Measurements from ENCODE around the gene MCUR1.
"Not testable (repeated sequence)": the region's sequence is repeated elsewhere in the genome, so short reads cannot be mapped to it uniquely, and the experiment has no call there.

MCUR1 gene

GRCh38 chr6:13847326-13848050 lies 33.1 kb upstream of the MCUR1 start:
- H3K27me3 ChIP-seq (ENCODE audit: insufficient read depth, low read length): no peaks in the 10 kb centered on the region
- H3K9me3 ChIP-seq (ENCODE audit: insufficient read depth, low read depth, low read length): no peaks in the 10 kb centered on the region
- peak overlapping the region; percentile 17 for H3K4me3 ChIP-seq (ENCODE audit: low read length)
- no peaks in the 10 kb centered on the region for H3K36me3 ChIP-seq (ENCODE audit: insufficient read depth, low read length)
- 79% methylated on average over 11 of the region's 11 CpGs for WGBS
- H3K4me1 ChIP-seq (ENCODE audit: insufficient read depth, low read length): peaks cover 20% of the 10 kb centered on the region
- peak overlapping the region; percentile 55; the same call in 1 of the 2 replicates for H3K27ac ChIP-seq (ENCODE audit: low read depth, low read length)
- H3K9ac ChIP-seq (ENCODE audit: low read depth, low read length): no peak overlapping the region

DNA sequence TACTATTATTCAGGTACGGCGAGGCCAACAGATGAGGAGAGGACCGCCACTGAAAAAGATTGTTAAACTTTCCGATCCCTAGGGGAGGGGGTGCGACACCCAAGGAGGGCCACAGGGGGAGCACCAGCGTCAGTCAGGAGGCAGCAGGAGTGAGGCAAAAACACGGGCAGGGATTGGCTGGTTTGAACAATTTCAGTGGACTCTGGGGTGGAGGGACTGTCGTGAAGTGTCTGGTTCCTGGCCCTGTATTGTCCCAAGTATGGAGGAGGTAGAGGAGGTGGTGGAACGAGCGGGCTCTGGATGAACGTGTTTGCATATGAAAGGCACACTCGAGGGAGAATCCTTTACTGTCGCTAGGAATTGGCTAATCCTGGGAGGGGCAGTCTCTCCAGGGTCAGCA lies 32.5 kb upstream of the MCUR1 start:
- Histone ChIP-seq H3K4me1 (ENCODE audit: insufficient read depth, low read length) (peaks cover 22% of the 10 kb centered on the region), H3K27me3 (ENCODE audit: insufficient read depth, low read length) (no peaks in the 10 kb centered on the region), H3K9ac (ENCODE audit: low read depth, low read length) (no peak overlapping the region), H3K4me3 (ENCODE audit: low read length) (peak overlapping the region; percentile 17), H3K36me3 (ENCODE audit: insufficient read depth, low read length) (no peaks in the 10 kb centered on the region), H3K9me3 (ENCODE audit: insufficient read depth, low read depth, low read length) (no peaks in the 10 kb centered on the region), H3K27ac (ENCODE audit: low read depth, low read length) (peak overlapping the region; percentile 55; the same call in 1 of the 2 replicates)
- WGBS: 34% methylated on average over 13 of the region's 13 CpGs

- H3K4me1 ChIP-seq (ENCODE audit: insufficient read depth, low read length): peaks cover 10% of the 10 kb centered on the region; the same call in 1 of the 2 replicates
- WGBS: 84% methylated on average over 5 of the region's 5 CpGs
- no peak overlapping the region for H3K4me3 ChIP-seq (ENCODE audit: low read length)
- no peaks in the 10 kb centered on the region for H3K9me3 ChIP-seq (ENCODE audit: insufficient read depth, low read depth, low read length)
- H3K27me3 ChIP-seq (ENCODE audit: insufficient read depth, low read length): no peaks in the 10 kb centered on the region
- no peaks in the 10 kb centered on the region for H3K36me3 ChIP-seq (ENCODE audit: insufficient read depth, low read length)
- no peak overlapping the region for H3K9ac ChIP-seq (ENCODE audit: low read depth, low read length)
- no peak overlapping the region for H3K27ac ChIP-seq (ENCODE audit: low read depth, low read length)
Measured at GRCh38 chr6:13841936-13842335, 27.6 kb upstream of the MCUR1 start.

DNA sequence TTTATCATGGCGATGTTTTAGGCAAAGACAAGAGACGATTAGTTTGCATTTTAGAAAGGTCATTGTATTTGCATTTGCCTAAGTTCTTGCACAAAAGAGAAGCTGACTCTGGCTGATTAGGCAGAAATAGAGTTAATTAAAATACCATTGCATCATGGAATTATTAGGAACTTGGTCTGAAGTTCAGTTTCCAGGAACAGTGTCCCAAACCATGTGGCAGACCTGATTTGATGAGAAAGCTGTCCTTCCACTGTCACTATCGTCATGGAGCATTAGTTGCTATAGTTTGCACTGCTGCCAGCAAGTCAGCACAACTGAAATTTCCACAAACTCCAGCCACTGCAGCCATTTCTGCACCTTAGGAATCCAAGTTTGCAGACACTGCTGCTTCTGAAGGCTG lies 24.3 kb upstream of the MCUR1 start:
- 92% methylated on average over 3 of the region's 3 CpGs for WGBS
- H3K4me3 ChIP-seq (ENCODE audit: low read length): no peak overlapping the region

DNA sequence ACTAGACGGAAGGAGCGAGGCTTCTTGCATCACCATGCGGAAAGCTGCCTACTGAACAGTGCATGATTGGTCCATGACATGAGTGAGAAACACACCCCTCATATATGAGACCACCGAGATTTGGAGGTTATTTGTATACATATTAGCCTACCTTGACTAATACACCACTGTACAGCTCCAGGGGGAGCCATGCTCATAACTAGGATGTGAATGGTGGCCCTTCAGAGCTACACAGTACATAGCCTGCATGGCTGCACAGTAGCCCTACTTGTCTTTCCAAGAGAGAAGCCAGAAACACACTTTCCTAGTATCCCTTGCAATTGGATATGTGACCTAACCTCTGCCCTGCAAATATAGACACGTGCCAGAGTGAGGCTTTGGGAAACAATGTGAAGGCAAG lies 21.8 kb upstream of the MCUR1 start:
- Histone ChIP-seq H3K27me3 (ENCODE audit: insufficient read depth, low read length) (no peaks in the 10 kb centered on the region), H3K36me3 (ENCODE audit: insufficient read depth, low read length) (no peaks in the 10 kb centered on the region), H3K9me3 (ENCODE audit: insufficient read depth, low read depth, low read length) (no peaks in the 10 kb centered on the region), H3K4me1 (ENCODE audit: insufficient read depth, low read length) (no peaks in the 10 kb centered on the region), H3K27ac (ENCODE audit: low read depth, low read length) (no peak overlapping the region), H3K4me3 (ENCODE audit: low read length) (no peak overlapping the region), H3K9ac (ENCODE audit: low read depth, low read length) (no peak overlapping the region)
- 91% methylated on average over 5 of the region's 5 CpGs for WGBS

More for the DNA sequence above, 24.3 kb upstream of the MCUR1 start:
- no peaks in the 10 kb centered on the region for H3K36me3 ChIP-seq (ENCODE audit: insufficient read depth, low read length)
- no peak overlapping the region for H3K9ac ChIP-seq (ENCODE audit: low read depth, low read length)
- no peaks in the 10 kb centered on the region for H3K27me3 ChIP-seq (ENCODE audit: insufficient read depth, low read length)
- no peaks in the 10 kb centered on the region for H3K9me3 ChIP-seq (ENCODE audit: insufficient read depth, low read depth, low read length)
- 0 out of 2 replicates have a peak, but pooled peaks cover 9% of the 10 kb centered on the region for H3K4me1 ChIP-seq (ENCODE audit: insufficient read depth, low read length)
- H3K27ac ChIP-seq (ENCODE audit: low read depth, low read length): no peak overlapping the region

DNA sequence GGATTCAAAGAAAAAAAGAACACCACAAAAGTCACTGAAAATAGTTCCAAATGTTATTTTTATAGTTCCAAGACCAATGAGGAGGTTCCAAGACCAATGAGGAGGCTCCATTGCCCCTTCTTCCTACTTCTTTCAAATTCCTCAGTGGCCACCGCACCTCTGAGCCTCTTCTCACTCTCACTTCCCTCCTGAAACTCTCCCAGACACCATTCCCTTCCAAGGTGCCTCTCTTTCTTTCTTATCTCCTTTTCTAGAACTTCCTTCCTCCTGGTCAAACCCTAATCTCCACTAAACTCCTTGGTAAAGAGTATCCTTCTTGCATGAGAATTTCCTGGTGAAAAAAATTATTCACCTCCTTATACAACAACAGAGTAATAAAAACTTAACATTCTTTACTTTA lies 20.4 kb upstream of the MCUR1 start:
- no peak overlapping the region for H3K9ac ChIP-seq (ENCODE audit: low read depth, low read length)
- H3K27ac ChIP-seq (ENCODE audit: low read depth, low read length): no peak overlapping the region
- H3K36me3 ChIP-seq (ENCODE audit: insufficient read depth, low read length): no peaks in the 10 kb centered on the region
- H3K27me3 ChIP-seq (ENCODE audit: insufficient read depth, low read length): no peaks in the 10 kb centered on the region
- no peaks in the 10 kb centered on the region; the same call in 1 of the 2 replicates for H3K9me3 ChIP-seq (ENCODE audit: insufficient read depth, low read depth, low read length)
- WGBS: 85% methylated on average over 1 of the region's 1 CpG
- H3K4me3 ChIP-seq (ENCODE audit: low read length): no peak overlapping the region
- H3K4me1 ChIP-seq (ENCODE audit: insufficient read depth, low read length): no peaks in the 10 kb centered on the region

DNA sequence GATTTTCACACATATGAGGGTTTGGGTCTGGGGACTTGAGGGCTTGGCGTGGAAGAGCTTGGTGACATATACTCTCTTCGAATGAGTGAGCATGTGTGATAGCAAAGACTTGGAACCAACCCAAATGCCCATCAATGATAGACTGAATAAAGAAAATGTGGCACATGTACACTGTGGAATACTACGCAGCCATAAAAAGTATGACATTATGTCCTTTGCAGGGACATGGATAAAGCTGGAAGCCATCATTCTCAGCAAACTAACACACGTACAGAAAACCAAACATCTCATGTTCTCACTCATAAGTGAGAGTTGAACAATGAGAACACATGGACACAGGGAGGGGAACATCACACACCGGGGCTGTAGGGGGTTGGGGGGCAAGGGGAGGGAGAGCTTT lies 19.7 kb upstream of the MCUR1 start:
- WGBS: 85% methylated on average over 4 of the region's 5 CpGs
- not testable (repeated sequence) for H3K9me3 ChIP-seq (ENCODE audit: insufficient read depth, low read depth, low read length)

GRCh38 chr6:13832778-13833177 lies 18.4 kb upstream of the MCUR1 start:
- Histone ChIP-seq H3K4me3 (ENCODE audit: low read length) (no peak overlapping the region), H3K9ac (ENCODE audit: low read depth, low read length) (no peak overlapping the region), H3K27me3 (ENCODE audit: insufficient read depth, low read length) (no peaks in the 10 kb centered on the region), H3K27ac (ENCODE audit: low read depth, low read length) (no peak overlapping the region), H3K9me3 (ENCODE audit: insufficient read depth, low read depth, low read length) (peaks cover 2% of the 10 kb centered on the region), H3K4me1 (ENCODE audit: insufficient read depth, low read length) (no peaks in the 10 kb centered on the region), H3K36me3 (ENCODE audit: insufficient read depth, low read length) (no peaks in the 10 kb centered on the region)
- 88% methylated on average over 1 of the region's 1 CpG for WGBS

More for the DNA sequence above, 19.7 kb upstream of the MCUR1 start:
- not testable (repeated sequence) for H3K36me3 ChIP-seq (ENCODE audit: insufficient read depth, low read length); H3K4me3 ChIP-seq (ENCODE audit: low read length); H3K27me3 ChIP-seq (ENCODE audit: insufficient read depth, low read length); H3K4me1 ChIP-seq (ENCODE audit: insufficient read depth, low read length); H3K27ac ChIP-seq (ENCODE audit: low read depth, low read length); H3K9ac ChIP-seq (ENCODE audit: low read depth, low read length)

DNA sequence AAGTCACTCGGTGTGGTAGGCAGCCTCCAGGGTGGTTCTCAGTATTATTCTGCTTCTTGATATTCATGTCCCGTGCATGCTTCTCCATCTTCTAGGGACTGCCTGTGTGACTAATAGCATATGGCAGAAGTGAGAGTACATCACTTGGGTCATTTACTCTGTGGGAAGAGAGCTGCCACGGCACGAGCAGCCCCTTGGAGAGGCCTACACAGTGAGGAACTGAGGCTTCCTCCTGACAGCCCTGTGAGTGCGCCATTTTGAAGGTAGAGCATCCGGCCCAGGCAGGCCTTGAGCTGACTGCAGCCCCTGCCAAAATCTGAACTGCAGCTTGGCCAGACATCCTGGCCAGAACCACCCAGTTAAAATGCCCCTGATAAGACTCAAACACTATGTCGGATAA lies 17.3 kb upstream of the MCUR1 start:
- H3K4me1 ChIP-seq (ENCODE audit: insufficient read depth, low read length): no peaks in the 10 kb centered on the region
- no peaks in the 10 kb centered on the region for H3K36me3 ChIP-seq (ENCODE audit: insufficient read depth, low read length)
- H3K27me3 ChIP-seq (ENCODE audit: insufficient read depth, low read length): no peaks in the 10 kb centered on the region
- 94% methylated on average over 7 of the region's 7 CpGs for WGBS
- H3K27ac ChIP-seq (ENCODE audit: low read depth, low read length): no peak overlapping the region
- no peak overlapping the region for H3K4me3 ChIP-seq (ENCODE audit: low read length)
- peaks cover 2% of the 10 kb centered on the region for H3K9me3 ChIP-seq (ENCODE audit: insufficient read depth, low read depth, low read length)
- no peak overlapping the region for H3K9ac ChIP-seq (ENCODE audit: low read depth, low read length)

- Histone ChIP-seq H3K4me3 (ENCODE audit: low read length) (no peak overlapping the region), H3K27me3 (ENCODE audit: insufficient read depth, low read length) (no peaks in the 10 kb centered on the region), H3K9ac (ENCODE audit: low read depth, low read length) (no peak overlapping the region), H3K36me3 (ENCODE audit: insufficient read depth, low read length) (no peaks in the 10 kb centered on the region), H3K9me3 (ENCODE audit: insufficient read depth, low read depth, low read length) (peaks cover 2% of the 10 kb centered on the region), H3K4me1 (ENCODE audit: insufficient read depth, low read length) (no peaks in the 10 kb centered on the region), H3K27ac (ENCODE audit: low read depth, low read length) (no peak overlapping the region)
- WGBS: 83% methylated on average over 3 of the region's 4 CpGs
Measured at GRCh38 chr6:13830803-13831202, 16.4 kb upstream of the MCUR1 start.

- not testable (repeated sequence) for H3K27ac ChIP-seq (ENCODE audit: low read depth, low read length); H3K4me1 ChIP-seq (ENCODE audit: insufficient read depth, low read length); H3K4me3 ChIP-seq (ENCODE audit: low read length); H3K27me3 ChIP-seq (ENCODE audit: insufficient read depth, low read length); H3K9me3 ChIP-seq (ENCODE audit: insufficient read depth, low read depth, low read length); H3K36me3 ChIP-seq (ENCODE audit: insufficient read depth, low read length); H3K9ac ChIP-seq (ENCODE audit: low read depth, low read length)
- WGBS: 95% methylated on average over 4 of the region's 5 CpGs
Measured at GRCh38 chr6:13829419-13829818, 15.1 kb upstream of the MCUR1 start.

Measured in HUES64 (cell line).